ENCODE data around the gene SMAD2.

The SMAD2 gene

DNA sequence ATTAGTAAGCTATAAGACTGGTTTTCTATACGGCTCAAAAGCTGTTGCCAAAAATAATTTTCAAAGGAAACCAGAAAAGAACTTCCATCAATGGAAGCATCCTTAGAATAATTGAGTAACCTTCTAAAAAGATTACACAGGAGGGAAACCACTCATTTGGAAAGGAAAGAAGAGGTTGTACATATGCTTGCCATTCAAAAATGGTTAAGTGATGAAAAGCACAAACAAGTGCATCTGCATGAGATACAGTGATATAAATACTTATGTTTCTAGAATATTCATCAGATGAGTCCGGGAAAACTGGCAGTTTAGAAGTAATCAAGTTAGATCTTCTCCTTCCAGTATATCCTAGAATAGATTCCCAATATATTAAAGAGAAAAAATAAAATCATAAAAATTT, 20.1 kb upstream of the SMAD2 start:
- TF ChIP-seq, protein P1, sequence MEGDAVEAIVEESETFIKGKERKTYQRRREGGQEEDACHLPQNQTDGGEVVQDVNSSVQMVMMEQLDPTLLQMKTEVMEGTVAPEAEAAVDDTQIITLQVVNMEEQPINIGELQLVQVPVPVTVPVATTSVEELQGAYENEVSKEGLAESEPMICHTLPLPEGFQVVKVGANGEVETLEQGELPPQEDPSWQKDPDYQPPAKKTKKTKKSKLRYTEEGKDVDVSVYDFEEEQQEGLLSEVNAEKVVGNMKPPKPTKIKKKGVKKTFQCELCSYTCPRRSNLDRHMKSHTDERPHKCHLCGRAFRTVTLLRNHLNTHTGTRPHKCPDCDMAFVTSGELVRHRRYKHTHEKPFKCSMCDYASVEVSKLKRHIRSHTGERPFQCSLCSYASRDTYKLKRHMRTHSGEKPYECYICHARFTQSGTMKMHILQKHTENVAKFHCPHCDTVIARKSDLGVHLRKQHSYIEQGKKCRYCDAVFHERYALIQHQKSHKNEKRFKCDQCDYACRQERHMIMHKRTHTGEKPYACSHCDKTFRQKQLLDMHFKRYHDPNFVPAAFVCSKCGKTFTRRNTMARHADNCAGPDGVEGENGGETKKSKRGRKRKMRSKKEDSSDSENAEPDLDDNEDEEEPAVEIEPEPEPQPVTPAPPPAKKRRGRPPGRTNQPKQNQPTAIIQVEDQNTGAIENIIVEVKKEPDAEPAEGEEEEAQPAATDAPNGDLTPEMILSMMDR (IDR thresholded peaks at IDR 0.05; ENCODE audit: low read depth, low read length) = no peak
- DNase-seq (ENCODE audit: low read depth in 2 of 2) = no peak
- no peak overlapping the region for H3K4me3 ChIP-seq (replicated peaks in 1 of 2; ENCODE audit: low read depth in 2 of 2, low read length in 2 of 2)

DNA sequence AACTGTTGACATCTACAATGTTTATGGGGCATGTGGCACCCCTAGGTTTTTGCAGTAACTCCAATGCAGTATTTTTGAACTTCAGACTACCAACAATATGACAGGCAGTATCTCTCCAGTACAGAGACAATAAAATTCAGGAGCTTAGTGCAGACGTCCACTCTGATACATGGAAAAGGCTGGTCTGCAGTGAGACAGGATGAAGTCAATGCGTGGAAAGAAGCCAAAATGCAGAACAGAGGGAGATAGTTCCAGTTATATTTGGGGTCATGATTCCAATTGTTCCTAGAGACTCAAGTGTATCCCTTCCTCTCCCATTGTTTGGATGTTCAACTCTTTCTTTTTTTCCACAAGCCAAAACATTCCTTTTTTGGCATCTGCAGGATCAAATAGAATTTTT, 18.7 kb upstream of the SMAD2 start:
- H3K4me3 ChIP-seq (replicated peaks in 1 of 2; ENCODE audit: low read depth in 2 of 2, low read length in 2 of 2) = no peak overlapping the region
- TF ChIP-seq, protein P1 (IDR thresholded peaks at IDR 0.05; ENCODE audit: low read depth, low read length) = no peak
- DNase-seq (ENCODE audit: low read depth in 2 of 2) = peak; percentile 13 to 35

DNA sequence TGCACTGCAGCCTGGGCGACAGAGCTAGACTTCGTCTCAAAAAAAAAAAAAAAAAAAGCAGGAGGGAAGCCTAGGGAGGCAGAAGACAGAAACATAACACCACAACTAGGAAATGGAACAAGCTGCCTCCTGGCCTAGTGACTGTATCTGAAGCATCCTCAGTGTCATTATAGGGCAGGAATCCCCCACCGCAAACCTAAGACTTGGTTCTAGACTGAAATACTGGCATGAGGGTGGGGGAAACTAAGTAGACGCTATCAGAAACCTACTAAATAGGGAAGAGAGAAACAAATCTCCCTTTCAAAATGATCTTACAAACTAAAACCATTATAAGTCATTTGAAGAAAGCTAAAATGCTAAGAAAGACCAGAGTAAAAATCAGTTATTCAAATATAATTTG, 16.4 kb upstream of the SMAD2 start:
- DNase-seq (ENCODE audit: low read depth in 2 of 2) = no peak
- TF ChIP-seq, protein P1 (IDR thresholded peaks at IDR 0.05; ENCODE audit: low read depth, low read length) = no peak
- H3K4me3 ChIP-seq (replicated peaks in 1 of 2; ENCODE audit: low read depth in 2 of 2, low read length in 2 of 2) = no peak overlapping the region

DNA sequence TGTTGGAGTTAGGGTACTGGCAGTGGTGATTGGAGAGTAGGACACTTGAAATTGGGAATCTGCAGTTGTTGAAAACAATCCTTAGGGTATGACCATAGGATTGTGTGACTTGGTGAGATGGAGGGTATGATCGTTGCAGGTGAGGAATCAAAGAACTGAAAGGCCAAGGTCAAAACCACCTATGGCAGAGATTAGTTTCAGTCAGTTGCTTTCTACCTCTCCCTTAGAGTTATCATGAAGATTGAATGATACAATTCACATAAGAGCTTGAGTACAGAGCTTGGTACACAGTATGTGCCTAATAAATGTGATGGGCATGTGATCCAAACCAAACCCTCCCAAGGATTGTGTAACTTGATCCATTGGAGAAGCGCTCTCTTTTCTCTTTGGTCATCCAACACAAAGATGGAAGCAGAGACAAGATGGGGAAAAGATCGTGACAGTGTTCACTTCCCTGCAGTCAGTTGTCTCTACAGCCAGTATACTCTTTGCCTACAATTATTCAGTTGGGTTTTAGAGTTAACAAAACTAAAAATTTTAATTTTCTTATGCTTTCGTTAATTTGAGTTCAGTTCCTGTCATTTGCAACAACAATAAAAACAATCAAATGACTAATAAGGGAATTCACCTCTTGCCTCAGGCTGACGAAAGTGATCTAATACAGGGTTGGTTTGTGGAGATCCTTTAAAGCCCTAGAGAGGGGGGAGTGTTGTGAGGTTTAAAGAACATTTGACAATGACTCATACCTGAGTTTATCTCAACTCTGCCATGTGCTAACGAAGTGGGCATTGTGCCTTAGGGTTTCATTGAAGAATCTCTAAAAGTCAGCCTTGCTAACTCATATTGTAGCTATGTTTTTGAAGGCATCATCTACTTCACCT, 14.8 kb upstream of the SMAD2 start:
- TF ChIP-seq, protein P1 (IDR thresholded peaks at IDR 0.05; ENCODE audit: low read depth, low read length) = no peak
- H3K4me3 ChIP-seq (replicated peaks in 1 of 2; ENCODE audit: low read depth in 2 of 2, low read length in 2 of 2) = no peak overlapping the region
- DNase-seq (ENCODE audit: low read depth in 2 of 2) = peak; percentile 60 to 86

DNA sequence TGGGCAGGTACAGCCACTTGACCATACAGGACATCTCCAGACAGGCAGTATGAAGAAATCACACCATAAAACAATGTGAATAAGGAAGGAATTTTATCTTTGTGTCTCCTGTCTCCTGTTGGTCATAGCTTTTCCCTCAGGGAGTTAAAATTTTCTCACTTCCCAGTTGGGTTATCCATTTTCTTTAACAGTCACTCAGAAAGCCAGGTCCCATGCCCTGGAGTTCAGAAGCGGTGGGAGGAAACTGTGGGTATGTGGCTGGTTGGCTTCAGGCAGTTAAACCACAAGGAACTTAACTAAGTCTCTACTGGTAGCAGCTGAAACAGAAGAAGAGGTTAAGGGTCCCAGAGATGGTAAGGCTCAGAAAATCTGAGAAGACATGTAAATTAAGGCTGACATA, 6.5 kb upstream of the SMAD2 start:
- DNase-seq (ENCODE audit: low read depth in 2 of 2) = no peak
- TF ChIP-seq, protein P1 (IDR thresholded peaks at IDR 0.05; ENCODE audit: low read depth, low read length) = no peak
- H3K4me3 ChIP-seq (replicated peaks in 1 of 2; ENCODE audit: low read depth in 2 of 2, low read length in 2 of 2) = no peak overlapping the region

DNA sequence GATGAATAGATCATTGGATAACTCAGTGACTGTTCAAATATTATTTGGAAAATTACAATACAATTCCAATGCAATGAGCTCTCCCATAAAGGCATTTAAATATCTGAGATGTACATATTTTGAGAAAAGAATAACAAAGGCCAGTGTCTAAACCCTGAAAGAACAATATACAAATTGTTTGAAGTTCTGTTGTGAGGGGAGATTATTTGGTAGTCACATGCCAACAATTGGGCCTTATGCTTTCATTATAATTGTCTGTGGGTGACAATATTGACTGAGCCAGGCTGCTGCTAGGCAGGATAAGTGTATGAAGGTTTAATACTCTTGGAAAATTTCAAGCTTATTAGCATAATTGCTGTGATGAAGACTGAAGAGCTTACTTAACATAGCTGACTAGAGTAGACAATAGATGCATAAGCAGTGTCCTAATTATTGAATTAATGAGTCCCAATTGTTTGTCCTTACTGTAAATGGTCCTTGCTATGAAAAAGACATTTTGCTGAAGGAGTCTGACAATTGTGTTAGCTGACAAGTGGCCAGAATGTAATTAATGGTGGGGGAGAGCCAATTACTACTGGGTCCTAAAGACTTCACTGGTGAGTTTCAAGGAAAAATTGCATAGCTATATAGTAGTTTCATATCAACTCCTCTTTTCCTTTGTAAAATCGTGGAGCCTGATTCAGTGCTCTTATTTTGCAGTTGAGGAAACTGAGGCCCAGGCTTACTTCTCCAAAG, 5.0 kb upstream of the SMAD2 start:
- TF ChIP-seq, protein P1 (IDR thresholded peaks at IDR 0.05; ENCODE audit: low read depth, low read length) = no peak
- DNase-seq (ENCODE audit: low read depth in 2 of 2) = no peak
- no peak overlapping the region for H3K4me3 ChIP-seq (replicated peaks in 1 of 2; ENCODE audit: low read depth in 2 of 2, low read length in 2 of 2)

Measured in cardiac fibroblast (primary cell).